ENCODE measurements around the gene PHPT1.
"Not testable (repeated sequence)": the region's sequence is repeated elsewhere in the genome, so short reads cannot be mapped to it uniquely, and the experiment has no call there.

PHPT1 gene

DNA sequence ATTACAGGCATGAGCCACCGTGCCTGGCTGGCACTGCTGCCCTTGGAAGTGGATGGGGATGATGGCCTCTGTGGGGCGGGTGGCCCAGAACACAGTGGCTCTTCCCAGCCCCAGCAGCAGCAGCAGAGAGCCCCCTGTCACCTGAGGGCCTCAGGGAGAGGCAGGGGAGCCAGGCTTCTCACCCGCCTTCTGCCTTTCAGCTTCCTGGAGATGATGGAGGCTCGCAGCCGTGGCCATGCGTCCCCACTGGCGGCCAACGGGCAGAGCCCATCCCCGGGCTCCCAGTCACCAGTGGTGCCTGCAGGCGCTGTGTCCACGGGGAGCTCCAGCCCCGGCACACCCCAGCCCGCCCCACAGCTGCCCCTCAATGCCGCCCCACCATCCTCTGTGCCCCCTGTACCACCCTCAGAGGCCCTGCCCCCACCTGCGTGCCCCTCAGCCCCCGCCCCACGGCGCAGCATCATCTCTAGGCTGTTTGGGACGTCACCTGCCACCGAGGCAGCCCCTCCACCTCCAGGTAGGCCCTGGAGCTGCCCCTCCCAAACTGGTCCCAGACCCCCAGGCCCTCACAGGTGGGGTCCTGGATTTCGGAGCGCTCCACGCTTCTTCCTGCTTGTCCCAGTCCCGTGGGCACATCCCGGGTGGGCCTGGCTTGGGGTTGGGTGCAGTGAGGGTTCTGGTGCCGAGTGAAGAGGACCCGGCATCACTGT is 11.9 kb upstream of the PHPT1 start:
- no peak for DNase-seq (ENCODE audit: low read depth, low spot score)

DNA sequence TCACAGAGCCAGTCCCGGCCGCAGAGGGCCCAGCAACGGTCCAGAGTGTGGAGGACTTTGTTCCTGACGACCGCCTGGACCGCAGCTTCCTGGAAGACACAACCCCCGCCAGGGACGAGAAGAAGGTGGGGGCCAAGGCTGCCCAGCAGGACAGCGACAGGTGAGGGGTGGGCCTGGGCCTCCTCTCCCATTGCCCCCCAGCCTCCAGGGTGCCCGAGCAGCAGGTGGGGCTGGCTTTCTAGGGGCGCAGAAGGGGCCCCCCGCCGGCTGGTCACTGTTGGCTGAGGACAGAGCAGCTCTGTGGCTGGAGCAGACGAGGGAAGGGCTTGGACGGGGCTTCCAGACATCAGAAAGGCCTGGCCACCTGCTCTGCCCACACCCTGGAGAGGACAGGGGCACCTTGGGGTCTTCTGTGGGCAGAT is 11.3 kb upstream of the PHPT1 start:
- not testable (repeated sequence) for DNase-seq (ENCODE audit: low read depth, low spot score)

DNA sequence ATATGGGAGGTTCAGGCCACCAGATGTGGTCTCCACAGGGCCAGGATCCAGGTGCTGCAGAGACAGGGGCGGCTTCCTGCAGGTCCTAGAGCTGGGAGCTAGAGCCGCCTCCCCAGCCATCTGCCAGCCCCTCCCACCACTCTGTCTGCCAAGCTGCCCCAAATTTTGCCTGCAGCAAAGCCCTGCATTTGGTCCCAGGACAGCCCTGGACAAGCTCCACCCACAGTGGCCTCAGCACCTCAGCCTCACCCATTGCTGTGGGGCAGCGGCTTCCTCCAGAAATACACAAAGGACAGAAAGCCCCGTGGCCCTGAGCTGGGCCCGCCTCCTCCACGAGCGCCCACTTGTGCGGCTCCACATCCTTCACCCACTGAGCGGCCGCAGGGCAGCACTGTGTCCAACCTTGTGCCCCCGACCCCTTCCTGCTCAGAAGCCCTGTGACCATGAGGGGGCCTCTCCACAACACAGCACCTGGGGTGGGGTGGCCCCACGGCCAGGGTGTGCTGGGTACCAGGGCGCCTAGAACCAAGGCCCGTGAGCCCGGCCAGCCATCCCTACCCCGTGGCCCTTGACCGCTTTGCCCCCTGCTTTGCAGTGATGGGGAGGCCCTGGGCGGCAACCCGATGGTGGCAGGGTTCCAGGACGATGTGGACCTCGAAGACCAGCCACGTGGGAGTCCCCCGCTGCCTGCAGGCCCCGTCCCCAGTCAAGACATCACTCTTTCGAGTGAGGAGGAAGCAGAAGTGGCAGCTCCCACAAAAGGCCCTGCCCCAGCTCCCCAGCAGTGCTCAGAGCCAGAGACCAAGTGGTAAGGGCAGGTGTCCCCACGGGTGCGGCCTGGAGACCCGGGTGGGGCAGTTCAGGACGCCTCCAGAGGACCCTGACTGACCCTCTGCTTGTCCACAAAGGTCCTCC is 10.6 kb upstream of the PHPT1 start:
- DNase-seq (ENCODE audit: low read depth, low spot score): no peak

DNA sequence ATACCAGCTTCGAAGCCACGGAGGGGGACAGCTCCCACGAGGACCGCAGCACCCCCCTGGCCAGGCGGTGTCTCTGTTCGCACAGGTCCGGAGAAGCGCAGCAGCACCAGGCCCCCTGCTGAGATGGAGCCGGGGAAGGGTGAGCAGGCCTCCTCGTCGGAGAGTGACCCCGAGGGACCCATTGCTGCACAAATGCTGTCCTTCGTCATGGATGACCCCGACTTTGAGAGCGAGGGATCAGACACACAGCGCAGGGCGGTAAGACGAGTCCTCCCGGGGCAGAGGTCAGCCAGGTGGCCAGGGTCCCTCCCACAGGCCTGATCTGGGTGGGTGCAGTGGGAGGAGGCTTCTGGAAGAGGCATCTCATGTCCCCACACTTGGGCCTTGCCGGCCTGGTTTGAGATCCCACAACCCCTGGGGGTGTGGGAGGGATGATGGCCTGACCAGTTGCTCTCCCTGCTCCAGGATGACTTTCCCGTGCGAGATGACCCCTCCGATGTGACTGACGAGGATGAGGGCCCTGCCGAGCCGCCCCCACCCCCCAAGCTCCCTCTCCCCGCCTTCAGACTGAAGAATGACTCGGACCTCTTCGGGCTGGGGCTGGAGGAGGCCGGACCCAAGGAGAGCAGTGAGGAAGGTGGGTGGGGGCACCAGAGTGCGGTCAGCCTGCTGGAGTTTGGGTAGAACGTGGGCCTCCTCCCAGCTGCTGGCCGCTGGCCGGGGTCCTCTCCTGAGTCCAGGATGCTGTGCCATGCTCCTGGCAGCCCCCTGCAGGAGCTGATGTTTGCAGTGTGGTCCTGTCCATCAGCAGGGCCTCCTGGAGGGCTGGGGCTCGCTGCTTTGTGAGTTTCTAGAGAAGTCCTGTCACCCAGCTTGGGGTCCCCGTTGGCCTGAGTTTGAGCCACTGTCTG is 9.7 kb upstream of the PHPT1 start:
- no peak for DNase-seq (ENCODE audit: low read depth, low spot score)

DNA sequence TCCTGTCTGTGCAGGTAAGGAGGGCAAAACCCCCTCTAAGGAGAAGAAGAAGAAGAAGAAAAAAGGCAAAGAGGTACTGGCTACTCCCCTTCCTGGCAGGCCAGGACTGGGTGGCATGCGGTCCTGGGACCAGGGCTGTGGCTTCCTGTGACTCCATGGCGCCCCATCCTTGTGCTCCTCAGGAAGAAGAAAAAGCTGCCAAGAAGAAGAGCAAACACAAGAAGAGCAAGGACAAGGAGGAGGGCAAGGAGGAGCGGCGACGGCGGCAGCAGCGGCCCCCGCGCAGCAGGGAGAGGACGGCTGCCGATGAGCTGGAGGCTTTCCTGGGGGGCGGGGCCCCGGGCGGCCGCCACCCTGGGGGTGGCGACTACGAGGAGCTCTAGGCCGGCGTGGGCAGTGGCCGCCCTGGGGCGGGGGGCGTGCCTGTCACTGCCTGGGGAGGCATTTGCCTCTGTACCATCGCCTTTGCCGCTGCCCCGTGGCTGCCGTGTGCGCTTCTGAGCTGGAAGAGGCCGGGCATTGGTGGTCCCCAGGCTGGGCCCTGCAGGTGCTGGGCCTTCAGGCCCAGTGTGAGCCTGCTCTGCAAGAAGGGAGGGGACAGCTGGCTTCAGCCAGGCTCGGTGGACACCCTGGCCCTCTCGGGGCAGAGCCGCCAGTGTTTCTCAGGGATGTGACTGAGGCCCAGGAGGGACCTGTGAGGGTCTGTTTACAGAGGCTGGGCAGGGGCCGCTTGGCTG is 8.9 kb upstream of the PHPT1 start:
- no peak for DNase-seq (ENCODE audit: low read depth, low spot score)

DNA sequence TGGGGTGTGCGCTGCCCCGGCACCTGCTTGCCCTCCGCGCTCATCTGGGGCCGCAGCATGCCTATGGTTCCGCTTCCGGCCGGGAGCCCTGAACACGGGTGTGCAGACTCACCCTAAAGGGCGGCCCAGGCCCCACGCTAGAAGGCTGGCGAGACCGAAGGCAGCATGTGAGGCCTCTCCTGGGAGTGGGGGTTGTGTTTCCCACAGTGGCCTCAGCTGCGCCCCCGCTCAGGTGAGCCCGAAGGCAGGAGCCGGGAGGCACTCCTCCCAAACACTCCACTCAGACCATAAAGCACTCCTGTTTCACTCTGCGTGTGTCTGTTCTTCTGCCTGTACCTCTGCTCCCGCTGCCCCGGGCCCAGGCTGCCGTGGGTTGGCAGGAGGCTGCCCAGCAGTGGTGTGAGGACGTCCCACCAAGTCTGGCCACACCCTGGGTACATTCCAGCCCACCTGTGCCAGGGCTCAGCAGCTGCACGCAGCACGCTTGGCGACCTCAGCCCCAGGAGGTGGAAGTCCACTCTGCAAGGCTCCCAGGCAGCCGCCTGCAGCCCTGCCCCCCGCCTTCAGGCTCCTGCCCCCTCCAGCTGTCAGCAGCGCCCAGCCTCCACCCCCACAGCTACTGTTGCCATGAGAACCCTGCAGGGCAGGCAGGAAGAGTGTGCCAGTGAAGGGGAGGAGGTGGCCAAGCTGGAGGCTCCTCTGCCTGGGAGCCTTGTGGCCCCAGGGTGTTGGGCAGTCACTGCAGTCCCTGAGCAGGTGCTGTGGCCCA is 8.1 kb upstream of the PHPT1 start:
- peak; percentile 76 for DNase-seq (ENCODE audit: low read depth, low spot score)

DNA sequence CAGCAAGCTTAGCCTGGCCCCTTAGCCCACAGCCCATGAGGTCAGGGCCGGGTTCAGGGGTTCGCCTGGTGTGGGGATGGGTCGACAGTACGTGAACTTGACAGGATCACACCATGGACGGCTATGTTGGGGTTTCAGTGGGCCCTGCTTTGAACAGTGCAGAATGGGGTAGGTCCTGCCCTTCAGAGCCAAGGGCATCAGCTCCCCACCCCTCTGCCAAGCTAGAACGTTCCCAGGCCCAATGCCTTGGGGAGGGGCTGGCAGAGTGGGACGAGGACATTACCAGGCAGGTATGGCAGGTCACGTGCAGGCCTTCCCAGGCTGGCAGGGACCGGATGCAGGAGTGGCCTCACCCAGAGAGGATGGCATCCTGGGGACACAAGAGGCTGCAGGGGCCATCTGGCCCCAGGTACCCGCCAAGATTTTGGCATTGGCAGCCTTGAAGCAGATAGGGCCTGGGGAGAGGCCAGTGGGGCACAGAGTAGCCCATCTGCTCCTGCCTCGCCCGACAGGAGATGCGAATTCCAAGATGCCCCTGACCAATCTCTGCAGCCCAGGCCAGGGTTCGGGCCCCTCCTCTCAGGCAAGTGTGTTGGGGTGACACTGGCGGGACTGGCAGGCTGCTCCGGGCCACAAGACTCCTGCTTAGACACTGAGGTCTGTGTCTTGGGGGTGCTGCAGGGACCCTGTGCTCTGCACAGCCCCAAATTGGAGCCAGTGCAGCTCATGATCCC is 7.4 kb upstream of the PHPT1 start:
- DNase-seq (ENCODE audit: low read depth, low spot score): not testable (repeated sequence)

DNA sequence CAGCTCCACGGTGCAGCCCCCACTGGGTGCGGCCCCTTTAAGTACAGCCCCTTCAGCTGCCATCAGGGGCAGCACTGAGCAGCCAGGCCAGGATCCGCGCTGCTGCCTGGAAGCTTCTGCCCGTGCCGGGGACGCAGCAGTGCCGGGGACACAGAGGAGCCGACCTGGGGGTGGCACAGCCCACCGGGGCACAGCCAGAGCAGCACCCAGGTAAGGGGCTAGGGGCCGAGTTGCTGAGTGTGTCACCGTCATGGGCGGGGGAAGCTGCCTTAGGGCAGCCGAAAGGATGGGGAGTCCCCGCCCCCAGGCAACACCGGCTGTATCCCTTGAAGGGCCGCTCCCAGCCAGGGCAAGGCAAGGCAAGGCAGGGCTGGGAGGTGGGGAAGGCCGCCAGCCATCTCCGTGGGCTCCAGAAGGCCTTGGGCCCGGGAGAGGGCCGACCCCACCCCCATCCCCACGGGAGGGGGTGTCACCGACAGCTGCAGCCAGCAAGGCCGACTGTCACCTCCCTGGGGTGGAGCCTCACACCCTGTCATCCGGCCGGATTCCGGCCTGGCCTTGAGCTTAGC is 6.7 kb upstream of the PHPT1 start, which contains the start of gene AJM1:
TSS of gene AJM1 (plus strand) at position 99 of the 569 bp plus-strand sequence. CDS start 1,937 bp downstream, outside the sequence.
- peak; percentile 90 for DNase-seq (ENCODE audit: low read depth, low spot score)

DNA sequence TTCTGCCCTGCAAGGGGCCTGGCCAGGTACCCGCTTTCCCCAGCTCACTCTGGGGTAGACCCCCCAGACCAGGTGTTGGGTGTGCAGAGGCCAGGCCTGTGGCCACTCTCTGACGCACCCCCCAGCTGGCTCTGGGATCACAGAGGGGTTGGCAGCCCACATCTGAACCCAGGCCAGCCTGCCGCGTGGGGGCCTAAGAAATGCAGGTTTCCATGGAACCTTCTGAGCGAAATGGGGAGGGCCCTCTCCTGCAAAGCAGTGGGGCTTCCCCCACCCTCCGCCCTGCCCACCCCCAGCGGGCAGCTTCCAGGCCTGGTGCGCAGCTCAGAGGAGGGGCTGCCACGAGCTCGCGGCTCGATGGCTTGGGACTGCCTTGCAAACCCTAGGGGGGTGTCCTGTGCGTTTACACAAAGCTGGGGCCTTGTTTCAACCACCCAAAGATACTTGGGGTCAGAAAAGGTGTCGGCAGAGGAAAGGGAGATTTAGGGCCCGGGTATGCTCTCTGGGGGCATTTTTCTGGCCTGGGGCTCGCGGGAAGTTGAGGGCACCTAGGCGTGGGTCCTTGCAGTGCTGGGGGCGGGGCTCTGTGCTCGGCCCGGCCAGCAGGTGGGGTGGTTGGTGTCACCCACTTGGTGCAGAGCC is 5.9 kb upstream of the PHPT1 start:
- DNase-seq (ENCODE audit: low read depth, low spot score): not testable (repeated sequence)

DNA sequence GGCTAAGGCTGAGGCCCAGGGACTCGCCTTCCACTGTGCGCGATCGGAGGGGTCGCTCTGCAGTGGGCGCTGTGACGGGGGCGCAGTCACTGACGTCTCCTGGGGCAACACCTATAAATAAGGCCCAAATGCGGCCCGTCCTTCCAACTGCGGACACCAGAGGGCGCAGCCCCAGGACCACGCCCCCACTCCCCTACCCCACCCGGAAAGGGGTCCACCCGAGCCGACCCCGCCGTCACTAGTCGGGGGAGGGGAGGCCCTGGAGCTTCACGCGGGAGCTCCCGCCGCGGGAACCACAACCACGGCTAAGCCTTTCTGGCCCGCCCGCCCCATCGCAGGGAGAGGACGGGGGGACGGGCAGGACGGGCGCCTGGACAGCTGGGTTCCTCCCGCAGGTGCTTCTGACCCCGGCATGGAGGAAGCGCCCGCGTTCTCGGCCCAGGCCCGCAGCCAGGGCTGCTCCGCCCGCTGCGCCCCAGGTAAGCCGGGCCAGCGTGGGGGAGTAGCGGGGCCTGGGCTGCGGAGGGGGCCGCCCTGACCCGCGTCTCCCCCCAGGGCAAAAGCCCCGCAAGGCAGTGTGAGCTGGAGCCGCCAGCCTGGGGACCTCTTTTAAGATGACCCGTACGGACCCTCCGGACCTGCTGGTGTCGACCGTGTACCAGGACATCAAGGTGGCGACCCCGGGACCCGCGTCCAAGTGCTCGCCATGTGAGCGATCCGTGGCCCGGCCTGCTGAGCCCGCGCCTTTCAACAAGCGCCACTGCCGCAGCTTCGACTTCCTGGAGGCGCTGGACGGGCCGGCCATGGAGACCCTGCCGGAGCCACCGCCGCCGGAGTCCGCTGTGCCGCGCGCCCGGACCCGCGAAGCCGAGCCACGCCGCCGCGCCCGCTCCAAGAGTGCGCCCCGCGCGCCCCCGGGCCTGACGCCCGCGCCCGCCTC is 5.1 kb upstream of the PHPT1 start:
- peak; percentile 51 for DNase-seq (ENCODE audit: low read depth, low spot score)

DNA sequence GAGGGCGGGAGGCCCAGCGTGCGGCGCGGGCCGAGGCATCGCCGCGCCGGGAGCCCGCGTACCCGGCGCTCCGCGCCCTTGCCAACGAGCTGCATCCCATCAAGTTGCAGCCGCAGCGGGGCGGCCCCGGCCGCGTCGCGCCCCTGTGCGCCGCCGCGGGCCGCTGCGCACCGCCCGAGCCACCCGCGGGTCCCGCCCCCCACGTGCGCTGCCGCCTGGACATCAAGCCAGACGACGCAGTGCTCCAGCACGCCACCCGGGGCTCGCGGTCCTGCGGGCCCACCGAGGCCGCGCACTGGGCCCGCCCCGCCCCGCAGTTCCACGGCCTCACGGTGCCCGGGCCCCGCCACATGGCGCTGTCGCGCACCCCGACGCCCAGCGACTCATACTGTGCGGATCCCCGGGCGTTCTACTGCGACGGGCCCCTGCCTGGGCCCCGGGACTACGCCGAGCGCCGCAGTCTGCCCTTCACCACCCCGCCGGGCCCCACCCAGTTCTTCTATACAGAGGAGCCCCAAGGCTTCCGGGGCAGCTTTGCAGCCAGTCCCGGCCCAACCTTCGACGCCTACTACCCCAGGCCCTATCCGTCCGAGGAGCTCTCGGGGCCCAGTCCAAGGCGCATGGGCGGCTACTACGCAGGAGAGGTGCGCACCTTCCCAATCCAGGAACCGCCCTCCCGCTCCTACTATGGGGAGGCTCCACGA is 4.3 kb upstream of the PHPT1 start:
- no peak for DNase-seq (ENCODE audit: low read depth, low spot score)

DNA sequence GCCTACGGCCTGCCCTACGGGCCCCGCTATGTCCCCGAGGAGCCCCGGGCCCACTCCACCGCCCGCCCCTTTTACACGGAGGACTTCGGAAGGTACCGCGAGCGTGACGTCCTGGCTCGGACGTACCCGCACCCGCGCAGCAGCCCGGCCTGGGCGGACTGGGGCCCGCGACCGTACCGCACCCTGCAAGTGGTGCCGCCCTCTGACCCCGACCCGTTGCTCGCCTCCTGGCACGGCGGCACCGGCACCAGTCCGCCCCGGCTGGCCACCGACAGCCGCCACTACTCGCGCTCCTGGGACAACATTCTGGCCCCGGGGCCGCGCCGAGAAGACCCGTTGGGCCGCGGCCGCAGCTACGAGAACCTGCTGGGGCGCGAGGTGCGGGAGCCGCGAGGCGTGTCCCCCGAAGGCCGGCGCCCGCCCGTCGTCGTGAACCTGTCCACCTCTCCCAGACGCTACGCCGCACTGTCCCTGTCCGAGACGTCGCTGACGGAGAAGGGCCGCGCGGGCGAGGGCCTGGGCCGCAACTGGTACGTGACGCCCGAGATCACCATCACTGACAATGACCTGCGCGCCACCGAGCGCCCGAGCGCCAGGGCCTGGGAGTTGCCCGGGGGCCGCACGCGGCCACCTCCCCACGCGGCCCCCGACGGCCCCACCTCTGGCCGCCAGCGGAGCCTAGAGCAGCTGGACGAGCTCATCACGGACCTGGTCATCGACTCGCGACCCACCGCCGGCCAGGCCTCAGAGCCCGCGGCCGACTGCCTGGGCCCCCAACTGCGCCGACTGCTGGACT is 3.5 kb upstream of the PHPT1 start:
- no peak for DNase-seq (ENCODE audit: low read depth, low spot score)

DNA sequence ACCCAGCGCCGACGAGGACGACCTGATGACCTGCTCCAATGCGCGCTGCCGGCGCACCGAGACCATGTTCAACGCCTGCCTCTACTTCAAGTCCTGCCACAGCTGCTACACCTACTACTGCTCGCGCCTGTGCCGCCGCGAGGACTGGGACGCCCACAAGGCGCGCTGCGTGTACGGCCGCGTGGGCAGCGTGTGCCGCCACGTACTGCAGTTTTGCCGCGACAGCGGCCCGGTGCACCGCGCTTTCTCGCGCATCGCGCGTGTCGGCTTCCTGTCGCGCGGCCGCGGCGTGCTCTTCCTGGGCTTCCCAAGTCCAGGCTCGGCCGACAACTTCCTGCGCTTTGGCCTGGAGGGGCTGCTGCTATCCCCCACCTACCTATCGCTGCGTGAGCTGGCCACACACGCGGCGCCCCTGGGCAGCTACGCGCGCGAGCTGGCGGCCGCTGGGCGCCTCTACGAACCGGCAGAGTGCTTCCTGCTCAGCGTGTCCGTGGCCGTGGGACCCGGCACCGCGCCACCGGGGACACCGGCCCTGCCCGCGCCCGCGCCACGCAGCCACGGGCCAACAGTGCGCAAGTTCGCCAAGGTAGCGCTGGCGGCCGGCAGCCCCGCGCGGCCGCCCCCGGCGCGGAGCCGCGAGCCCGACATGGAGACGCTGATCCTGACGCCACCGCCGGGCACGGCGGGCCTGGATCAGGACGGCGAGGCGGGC is 2.7 kb upstream of the PHPT1 start:
- peak; percentile 29 for DNase-seq (ENCODE audit: low read depth, low spot score)

DNA sequence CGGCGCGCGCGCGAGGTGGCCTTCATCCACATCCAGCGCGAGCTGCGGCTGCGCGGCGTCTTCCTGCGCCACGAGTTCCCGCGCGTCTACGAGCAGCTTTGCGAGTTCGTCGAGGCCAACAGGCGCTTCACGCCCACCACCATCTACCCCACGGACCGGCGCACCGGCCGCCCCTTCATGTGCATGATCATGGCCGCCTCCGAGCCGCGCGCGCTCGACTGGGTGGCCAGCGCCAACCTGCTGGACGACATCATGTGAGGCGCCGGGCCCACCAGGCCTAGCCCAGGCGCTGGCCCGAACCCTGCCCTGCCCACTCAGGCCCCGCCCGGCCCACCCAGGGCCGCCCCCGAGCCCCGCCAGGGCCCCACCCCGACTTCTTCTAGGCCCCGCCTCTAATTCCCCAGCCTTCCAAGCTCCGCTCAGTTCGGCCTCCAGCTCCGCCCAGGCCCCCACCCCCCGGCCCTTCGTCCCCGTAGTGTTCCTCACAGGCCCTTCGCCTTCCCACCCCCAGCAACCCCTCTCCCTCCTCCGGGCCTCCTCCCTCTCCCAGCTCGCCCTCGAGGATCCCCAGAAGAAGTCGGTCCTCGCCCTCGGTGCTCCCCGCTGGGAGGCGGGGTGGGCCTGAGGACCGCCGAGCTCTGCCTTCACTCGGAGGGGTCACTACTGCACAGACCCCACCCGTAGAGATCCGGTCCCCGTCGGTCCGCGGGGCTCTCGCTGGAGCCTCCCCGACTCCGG is 2.0 kb upstream of the PHPT1 start:
- peak; percentile 65 for DNase-seq (ENCODE audit: low read depth, low spot score)
